Thyroid gland (tissue), 4 donors: ENCODE measurements around the gene RREB1. TPM values are rescaled to one million over a fixed set of nuclear protein-coding genes. Genes with fewer than 3 reads are reported as not detected.
A peak's percentile ranks its signal among the peaks of the same experiment; 100 is the strongest.

Experiments
- DNase-seq, 2 donors: peaks; one replicate each; pipeline ENCODE4 v3.0.0-alpha.2; 2019
- H3K27ac ChIP-seq, 3 donors: fragments of 200-600 bp; sonication (generic); 1 replicate in 2 of 3; 2 replicates in 1 of 3; pipeline ENCODE4 v1.5.1; 2016 to 2019; ENCODE audit warnings: mild to moderate bottlenecking in 1 of 3, moderate library complexity in 1 of 3
- H3K27me3 ChIP-seq: fragments of 200-600 bp; sonication (generic); one replicate; pipeline ENCODE4 v1.5.1; 2019
- H3K36me3 ChIP-seq, 2 donors: fragments of 200-600 bp; sonication (generic); one replicate each; pipeline ENCODE4 v1.5.1; 2016 to 2019
- H3K4me1 ChIP-seq, 2 donors: fragments of 200-600 bp; sonication (generic); one replicate each; pipeline ENCODE4 v1.5.1; 2017 to 2019
- H3K4me3 ChIP-seq, 3 donors: fragments of 200-600 bp; sonication (generic); replicated peaks in 1 of 3; 1 replicate in 2 of 3; 2 replicates in 1 of 3; pipeline ENCODE4 v1.5.1; 2016; ENCODE audit warnings: mild to moderate bottlenecking in 1 of 3
- H3K9me3 ChIP-seq: fragments of 200-600 bp; sonication (generic); one replicate; pipeline ENCODE4 v1.5.1; 2017
- POLR2A ChIP-seq, 2 donors: fragments of 450-650 bp; IDR thresholded peaks; one replicate each; pipeline ENCODE4 v1.6.1; 2017; ENCODE audit warnings: antibody characterized with exemption in 2 of 2, mild to moderate bottlenecking in 2 of 2, moderate library complexity in 1 of 2
- WGBS, 2 donors: methylation state at CpG; one replicate each; pipeline ENCODE4 v1.1.5; 2017; 5-methylcytosine and 5-hydroxymethylcytosine counted together
- intact Hi-C: fragments of 100-400 bp; cut with DNase I; formaldehyde crosslinking; loops from one replicate; pipeline ENCODE4 v1.15.1; 2023
- total RNA-seq, 4 donors: library from RNA; depleted of rRNA; stranded (reverse); fragments of >200 nt; gene quantifications; one replicate each; pipeline ENCODE4 v1.2.3, GENCODE V29; 2016
- TF ChIP-seq, protein P1 (sequence below), 6 experiments: fragments of 200-600 bp in 3 of 6; fragments of 450-650 bp in 3 of 6; sonication (generic) in 3 of 6; IDR thresholded peaks; one replicate each; pipeline ENCODE4 v1.5.1; 2016 to 2019; ENCODE audit warnings: antibody characterized with exemption in 6 of 6, mild to moderate bottlenecking in 2 of 6, inconsistent platforms in 1 of 6, moderate library complexity in 1 of 6

The RREB1 gene
- total RNA-seq, 4 donors from 2014 or later: 48.0 to 91.3 (median 57.1) TPM

DNA sequence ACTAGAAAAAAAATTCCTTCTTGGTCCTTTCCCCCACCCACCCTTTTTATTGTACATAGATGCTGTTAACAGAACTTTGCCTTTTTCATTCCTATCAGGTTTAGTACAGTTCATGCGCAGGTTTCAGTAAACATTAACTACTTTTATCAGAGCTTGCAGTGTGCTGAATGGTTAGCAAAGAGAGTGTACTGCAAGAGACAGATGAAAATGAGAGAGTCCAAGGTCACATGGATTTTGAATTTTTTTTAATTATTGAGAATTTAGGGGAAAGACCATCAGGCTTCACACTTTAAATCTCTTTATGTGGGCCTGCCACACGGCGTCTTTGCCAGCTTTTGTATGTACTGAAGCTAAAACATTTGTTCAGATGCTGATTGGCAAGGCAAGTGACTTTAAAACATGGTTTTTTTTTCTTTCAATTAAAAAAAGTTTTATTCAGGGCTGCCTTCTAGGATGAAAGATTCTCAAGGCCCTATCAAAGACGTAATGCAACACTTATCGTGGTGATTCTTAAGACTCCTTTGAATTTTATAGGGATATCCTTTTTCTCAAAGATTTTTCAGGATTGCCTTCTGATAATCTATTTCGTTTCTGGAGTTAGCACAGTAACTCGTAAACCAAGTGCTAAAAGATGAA, 32.2 kb downstream of the RREB1 start:
- Histone ChIP-seq H3K27ac (peak overlapping the region in 1 of 3 donors; percentile 4), H3K4me3 (no peak overlapping the region), H3K4me1 (peaks cover 28 to 66% of the 10 kb centered on the region in 2 donors), H3K9me3 (no peaks in the 10 kb centered on the region), H3K27me3 (no peaks in the 10 kb centered on the region), H3K36me3 (no peaks in the 10 kb centered on the region)
- TF ChIP-seq, protein P1, sequence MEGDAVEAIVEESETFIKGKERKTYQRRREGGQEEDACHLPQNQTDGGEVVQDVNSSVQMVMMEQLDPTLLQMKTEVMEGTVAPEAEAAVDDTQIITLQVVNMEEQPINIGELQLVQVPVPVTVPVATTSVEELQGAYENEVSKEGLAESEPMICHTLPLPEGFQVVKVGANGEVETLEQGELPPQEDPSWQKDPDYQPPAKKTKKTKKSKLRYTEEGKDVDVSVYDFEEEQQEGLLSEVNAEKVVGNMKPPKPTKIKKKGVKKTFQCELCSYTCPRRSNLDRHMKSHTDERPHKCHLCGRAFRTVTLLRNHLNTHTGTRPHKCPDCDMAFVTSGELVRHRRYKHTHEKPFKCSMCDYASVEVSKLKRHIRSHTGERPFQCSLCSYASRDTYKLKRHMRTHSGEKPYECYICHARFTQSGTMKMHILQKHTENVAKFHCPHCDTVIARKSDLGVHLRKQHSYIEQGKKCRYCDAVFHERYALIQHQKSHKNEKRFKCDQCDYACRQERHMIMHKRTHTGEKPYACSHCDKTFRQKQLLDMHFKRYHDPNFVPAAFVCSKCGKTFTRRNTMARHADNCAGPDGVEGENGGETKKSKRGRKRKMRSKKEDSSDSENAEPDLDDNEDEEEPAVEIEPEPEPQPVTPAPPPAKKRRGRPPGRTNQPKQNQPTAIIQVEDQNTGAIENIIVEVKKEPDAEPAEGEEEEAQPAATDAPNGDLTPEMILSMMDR (IDR thresholded peaks at IDR 0.05): no peak
- no peak for TF ChIP-seq POLR2A (IDR thresholded peaks at IDR 0.05)
- DNase-seq: no peak
- WGBS, 2 donors: 95 to 97% methylated on average over 7 of the region's 7 CpGs
- intact Hi-C loops: loop anchor here (5.0 kb wide), 1 partner anchor 33 kb away; the partner anchor contains the start of gene RREB1

DNA sequence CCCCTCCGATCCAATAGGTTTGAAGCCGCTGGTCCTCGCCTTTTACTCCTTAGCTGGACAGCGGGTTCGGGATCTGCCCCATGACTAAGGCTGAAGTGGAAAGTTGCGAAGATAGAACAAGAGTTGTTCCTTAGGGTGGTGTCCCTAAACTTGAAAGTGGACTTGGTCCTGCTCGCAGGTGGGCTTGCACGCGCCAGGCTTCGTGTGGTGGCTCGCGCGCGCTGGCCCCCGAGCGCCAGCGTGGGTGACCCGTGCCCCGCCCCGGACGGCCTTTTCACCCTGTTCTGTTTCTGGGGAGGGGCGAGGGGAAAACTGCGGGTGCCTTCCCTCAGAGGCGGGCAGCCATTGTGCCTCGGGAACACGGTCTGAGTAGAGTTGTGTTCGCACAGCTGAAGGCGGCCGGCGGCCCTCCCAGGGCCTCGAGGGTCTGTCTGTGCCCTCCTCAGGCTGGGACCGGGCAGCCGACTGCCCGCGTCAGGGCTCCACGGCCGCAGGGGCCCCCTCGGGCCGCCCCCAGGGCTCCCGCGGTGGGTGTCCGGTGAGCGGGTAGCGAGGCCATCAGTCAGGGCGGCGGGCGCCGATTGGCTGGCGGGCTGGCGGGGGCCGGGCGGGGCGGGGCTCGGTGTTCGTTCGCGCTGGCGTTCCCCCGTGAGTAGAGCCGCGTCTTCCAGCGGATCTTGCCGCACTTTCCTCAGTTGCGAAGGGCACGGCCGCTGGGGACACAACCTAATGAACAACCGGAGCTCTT, 33.0 kb downstream of the RREB1 start:
- no peaks in the 10 kb centered on the region for H3K36me3 ChIP-seq
- H3K4me3 ChIP-seq: peak overlapping the region in 2 of 3 donors; percentile 13 to 50
- H3K4me1 ChIP-seq: peaks cover 37 to 68% of the 10 kb centered on the region in 2 donors
- 11 to 24% methylated on average over 17 to 27 of the region's 67 CpGs for WGBS, 2 donors
- peak in 1 of 2 donors; percentile 89 for TF ChIP-seq POLR2A (IDR thresholded peaks at IDR 0.05)
- TF ChIP-seq, protein P1 (IDR thresholded peaks at IDR 0.05): no peak
- DNase-seq: peak; percentile 87 to 89
- peak overlapping the region; percentile 90 to 97 (median 95) for H3K27ac ChIP-seq
- H3K27me3 ChIP-seq: no peaks in the 10 kb centered on the region
- intact Hi-C loops: loop anchor here (5.0 kb wide), 1 partner anchor 34 kb away; the partner anchor contains the start of gene RREB1
- H3K9me3 ChIP-seq: no peaks in the 10 kb centered on the region

DNA sequence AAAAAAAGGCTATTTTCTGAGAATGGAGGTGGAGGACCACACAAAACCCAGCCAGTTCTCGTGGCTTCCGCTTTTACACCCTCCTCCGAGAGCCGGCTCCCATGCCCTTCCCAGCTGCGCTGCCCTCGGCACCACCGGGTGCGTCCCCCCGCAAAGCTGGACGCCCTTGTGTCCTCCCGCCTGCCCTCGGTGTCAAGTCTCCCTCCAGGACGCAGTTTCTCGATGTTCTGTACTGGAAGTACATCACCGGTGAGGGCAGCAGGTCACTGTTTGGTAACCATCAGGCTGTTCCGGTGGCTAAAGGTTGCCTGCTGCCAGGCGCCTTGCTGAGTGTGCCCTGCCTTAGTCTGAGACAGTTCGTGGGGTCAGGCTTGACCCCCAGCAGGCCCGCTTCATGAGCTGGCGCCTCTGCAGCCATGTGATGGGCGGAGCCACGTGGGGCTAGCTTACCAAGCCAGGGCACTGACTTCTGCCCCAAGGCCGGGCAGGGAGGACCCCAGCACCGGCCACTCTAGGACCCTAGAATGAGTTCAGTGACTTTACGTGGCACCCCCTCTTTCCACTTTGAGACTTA, 34.6 kb downstream of the RREB1 start:
- Histone ChIP-seq H3K27ac (peak overlapping the region in 2 of 3 donors; percentile 42 to 95), H3K9me3 (no peaks in the 10 kb centered on the region), H3K4me1 (peaks cover 50 to 78% of the 10 kb centered on the region in 2 donors), H3K4me3 (no peak overlapping the region), H3K27me3 (no peaks in the 10 kb centered on the region), H3K36me3 (no peaks in the 10 kb centered on the region)
- intact Hi-C loops: loop anchor here (5.0 kb wide), 1 partner anchor 35 kb away; the partner anchor contains the start of gene RREB1
- no peak for DNase-seq
- no peak for TF ChIP-seq POLR2A (IDR thresholded peaks at IDR 0.05)
- TF ChIP-seq, protein P1 (IDR thresholded peaks at IDR 0.05): no peak
- WGBS, 2 donors: 96% methylated on average over 23 of the region's 25 CpGs

DNA sequence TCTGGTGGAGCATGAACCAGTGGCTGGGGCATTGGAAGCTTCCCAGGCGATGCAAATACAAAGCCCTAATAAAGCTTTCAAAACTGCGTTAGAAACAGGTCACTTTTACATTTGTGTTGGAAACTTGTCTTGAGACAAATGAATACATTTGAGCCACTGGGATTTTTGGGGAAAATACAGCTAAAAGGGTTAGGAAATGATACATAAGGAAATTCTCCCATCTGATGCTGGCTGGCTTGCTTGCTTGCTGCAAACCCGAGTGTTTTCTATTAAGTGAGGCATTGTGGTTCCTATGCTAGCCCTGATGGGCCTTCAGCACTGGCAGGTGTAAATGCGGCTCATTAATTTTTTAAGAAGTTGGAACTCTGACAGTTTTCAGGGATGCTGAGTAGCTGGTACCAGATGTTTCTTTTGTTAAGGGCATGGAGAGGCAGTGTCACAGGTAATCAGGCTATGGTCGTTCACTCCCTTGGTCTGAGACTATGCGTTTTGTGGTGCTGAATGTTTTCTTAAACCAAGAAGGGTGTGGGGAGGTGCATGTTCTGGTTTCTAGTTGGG, 35.2 kb downstream of the RREB1 start:
- Histone ChIP-seq H3K27ac (peak overlapping the region; percentile 11 to 95 (median 42)), H3K4me1 (peaks cover 52 to 78% of the 10 kb centered on the region in 2 donors)

More for the DNA sequence above, 35.2 kb downstream of the RREB1 start:
- Histone ChIP-seq H3K4me3 (no peak overlapping the region), H3K36me3 (no peaks in the 10 kb centered on the region), H3K27me3 (no peaks in the 10 kb centered on the region), H3K9me3 (no peaks in the 10 kb centered on the region)
- 51 to 58% methylated on average over 6 of the region's 6 CpGs for WGBS, 2 donors
- intact Hi-C loops: loop anchor here (5.0 kb wide), 1 partner anchor 36 kb away; the partner anchor contains the start of gene RREB1
- peak in 1 of 2 donors; percentile 38 for DNase-seq
- TF ChIP-seq, protein P1 (IDR thresholded peaks at IDR 0.05): no peak
- no peak for TF ChIP-seq POLR2A (IDR thresholded peaks at IDR 0.05)
